ENCODE data around the gene ROBO1. TPM values are rescaled to one million over a fixed set of nuclear protein-coding genes. Genes with fewer than 3 reads are reported as not detected.

ROBO1 gene
- total and polyA plus RNA-seq, 2 donors (not counting 3 experiments of a cell fraction or from before 2014, with no cell fraction given): 5.9 to 14.2 TPM

DNA sequence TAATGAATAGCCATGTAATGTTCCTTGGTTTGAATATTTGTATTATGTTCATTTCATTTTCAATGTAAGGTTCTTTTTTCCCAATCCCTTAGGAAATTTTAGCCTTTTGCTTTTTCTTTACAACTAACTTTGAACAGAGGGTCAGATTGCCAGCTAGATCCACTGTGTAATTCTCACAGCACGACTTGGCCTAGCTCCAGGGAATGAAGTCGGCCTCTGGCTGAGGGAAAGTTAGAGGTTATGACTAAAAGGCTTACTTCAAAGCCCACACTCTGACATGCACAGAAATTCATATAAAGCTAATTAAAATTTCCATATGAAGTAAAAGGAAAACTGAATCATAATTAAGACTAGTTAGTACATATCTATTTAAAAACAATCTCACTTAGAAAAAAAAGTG is 38.7 kb downstream of the ROBO1 start:
- no TSS peak for BruUV-seq (replicated peaks)
- dilution Hi-C loops (cut with MboI; ENCODE audit: extremely low pct_ligation_motif_present, low sequenced_read_pairs): no loop called here
- DNase-seq (ENCODE audit: low read depth, low spot score): peak; percentile 72

DNA sequence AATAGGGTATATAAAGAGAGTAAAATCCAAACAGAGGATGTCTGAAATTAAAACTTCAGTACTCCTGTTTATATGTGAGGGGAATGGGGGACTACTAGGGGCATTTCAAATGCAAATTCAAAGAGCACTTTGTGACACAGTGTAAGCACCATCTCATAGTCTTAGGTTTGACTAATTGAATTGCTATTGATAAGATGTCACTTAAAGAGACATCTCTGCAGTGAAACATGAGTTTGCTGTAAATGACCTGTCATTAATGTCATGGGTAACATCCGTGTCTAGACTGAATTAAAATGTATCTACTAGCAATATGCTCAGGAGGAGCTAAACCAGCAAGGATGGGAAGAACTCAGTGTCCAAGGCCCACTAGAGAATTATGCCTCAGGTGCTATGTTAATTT is 41.0 kb downstream of the ROBO1 start:
- H3K9me1 ChIP-seq (replicated peaks; ENCODE audit: control insufficient read depth, extremely low read depth, insufficient read depth, low read length): no peaks in the 10 kb centered on the region
- CTCF ChIA-PET: no interaction called here
- BruUV-seq (replicated peaks): no TSS peak
- H2AFZ ChIP-seq (ENCODE audit: low read depth, low read length): no peak overlapping the region
- no peak overlapping the region for H3K27ac ChIP-seq (ENCODE audit: insufficient read depth, low read depth, low read length)
- H3K4me2 ChIP-seq (ENCODE audit: insufficient read depth, low read length): no peak overlapping the region
- H3K79me2 ChIP-seq (ENCODE audit: control insufficient read depth, insufficient read depth, low read length): no peaks in the 10 kb centered on the region
- intact Hi-C loops (cut with micrococcal nuclease) (no loop called here), dilution Hi-C loops (cut with MboI; ENCODE audit: extremely low pct_ligation_motif_present, low sequenced_read_pairs) (no loop called here)
- no peaks in the 10 kb centered on the region for H3K4me1 ChIP-seq (ENCODE audit: control insufficient read depth, extremely low read depth, insufficient read depth, low read length)
- no peaks in the 10 kb centered on the region for H3K36me3 ChIP-seq (ENCODE audit: control insufficient read depth in 2 of 2, extremely low read depth in 1 of 2, insufficient read depth in 2 of 2, low read length in 2 of 2)
- no peaks in the 10 kb centered on the region for H3K9me3 ChIP-seq (replicated peaks; ENCODE audit: control insufficient read depth, insufficient read depth, low read length)
- H4K20me1 ChIP-seq (replicated peaks; ENCODE audit: control insufficient read depth, extremely low read depth, insufficient read depth, low read length): no peaks in the 10 kb centered on the region
- DNase-seq (ENCODE audit: low read depth, low spot score) (no peak), FAIRE-seq (no peak)
- TF ChIP-seq, protein P1, sequence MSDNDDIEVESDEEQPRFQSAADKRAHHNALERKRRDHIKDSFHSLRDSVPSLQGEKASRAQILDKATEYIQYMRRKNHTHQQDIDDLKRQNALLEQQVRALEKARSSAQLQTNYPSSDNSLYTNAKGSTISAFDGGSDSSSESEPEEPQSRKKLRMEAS (IDR thresholded peaks at IDR 0.05; ENCODE audit: insufficient read depth, insufficient read length): no peak
- TF ChIP-seq EZH2 (IDR thresholded peaks at IDR 0.05; ENCODE audit: borderline replicate concordance, low read depth, low read length, severe bottlenecking) (no peak), POLR2A (IDR thresholded peaks at IDR 0.05; ENCODE audit: low read depth, low read length) (no peak), MYC (IDR thresholded peaks at IDR 0.05; ENCODE audit: low read depth, low read length) (no peak), FOS (IDR thresholded peaks at IDR 0.05; ENCODE audit: borderline replicate concordance, insufficient read depth, low read length) (no peak), GATA2 (IDR thresholded peaks at IDR 0.05; ENCODE audit: insufficient read depth, insufficient read length, low read depth, low read length) (no peak)
- TF ChIP-seq, protein P2, sequence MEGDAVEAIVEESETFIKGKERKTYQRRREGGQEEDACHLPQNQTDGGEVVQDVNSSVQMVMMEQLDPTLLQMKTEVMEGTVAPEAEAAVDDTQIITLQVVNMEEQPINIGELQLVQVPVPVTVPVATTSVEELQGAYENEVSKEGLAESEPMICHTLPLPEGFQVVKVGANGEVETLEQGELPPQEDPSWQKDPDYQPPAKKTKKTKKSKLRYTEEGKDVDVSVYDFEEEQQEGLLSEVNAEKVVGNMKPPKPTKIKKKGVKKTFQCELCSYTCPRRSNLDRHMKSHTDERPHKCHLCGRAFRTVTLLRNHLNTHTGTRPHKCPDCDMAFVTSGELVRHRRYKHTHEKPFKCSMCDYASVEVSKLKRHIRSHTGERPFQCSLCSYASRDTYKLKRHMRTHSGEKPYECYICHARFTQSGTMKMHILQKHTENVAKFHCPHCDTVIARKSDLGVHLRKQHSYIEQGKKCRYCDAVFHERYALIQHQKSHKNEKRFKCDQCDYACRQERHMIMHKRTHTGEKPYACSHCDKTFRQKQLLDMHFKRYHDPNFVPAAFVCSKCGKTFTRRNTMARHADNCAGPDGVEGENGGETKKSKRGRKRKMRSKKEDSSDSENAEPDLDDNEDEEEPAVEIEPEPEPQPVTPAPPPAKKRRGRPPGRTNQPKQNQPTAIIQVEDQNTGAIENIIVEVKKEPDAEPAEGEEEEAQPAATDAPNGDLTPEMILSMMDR (IDR thresholded peaks at IDR 0.05; ENCODE audit: extremely low read depth in 1 of 2, insufficient read depth in 1 of 2, low read depth in 1 of 2, low read length in 2 of 2): no peak
- POLR2A ChIA-PET: no interaction called here
- H3K9ac ChIP-seq (replicated peaks; ENCODE audit: extremely low read depth, insufficient read depth, low read length): no peak overlapping the region
- no peak overlapping the region for H3K4me3 ChIP-seq (replicated peaks in 1 of 3; ENCODE audit: insufficient read depth in 1 of 3, low read depth in 1 of 3, low read length in 3 of 3)
- no peaks in the 10 kb centered on the region for H3K27me3 ChIP-seq (ENCODE audit: control insufficient read depth in 2 of 2, insufficient read depth in 2 of 2, low read length in 2 of 2)

More for the DNA sequence above, 38.7 kb downstream of the ROBO1 start:
- Histone ChIP-seq H3K4me3 (replicated peaks in 1 of 3; ENCODE audit: insufficient read depth in 1 of 3, low read depth in 1 of 3, low read length in 3 of 3) (no peak overlapping the region), H3K9ac (replicated peaks; ENCODE audit: extremely low read depth, insufficient read depth, low read length) (no peak overlapping the region), H3K79me2 (ENCODE audit: control insufficient read depth, insufficient read depth, low read length) (no peaks in the 10 kb centered on the region), H3K36me3 (ENCODE audit: control insufficient read depth in 2 of 2, extremely low read depth in 1 of 2, insufficient read depth in 2 of 2, low read length in 2 of 2) (no peaks in the 10 kb centered on the region), H3K27me3 (ENCODE audit: control insufficient read depth in 2 of 2, insufficient read depth in 2 of 2, low read length in 2 of 2) (no peaks in the 10 kb centered on the region), H3K4me2 (ENCODE audit: insufficient read depth, low read length) (no peak overlapping the region), H4K20me1 (replicated peaks; ENCODE audit: control insufficient read depth, extremely low read depth, insufficient read depth, low read length) (no peaks in the 10 kb centered on the region), H3K27ac (ENCODE audit: insufficient read depth, low read depth, low read length) (no peak overlapping the region), H3K4me1 (ENCODE audit: control insufficient read depth, extremely low read depth, insufficient read depth, low read length) (no peaks in the 10 kb centered on the region), H3K9me3 (replicated peaks; ENCODE audit: control insufficient read depth, insufficient read depth, low read length) (no peaks in the 10 kb centered on the region), H2AFZ (ENCODE audit: low read depth, low read length) (no peak overlapping the region), H3K9me1 (replicated peaks; ENCODE audit: control insufficient read depth, extremely low read depth, insufficient read depth, low read length) (no peaks in the 10 kb centered on the region)
- ChIA-PET POLR2A (no interaction called here), CTCF (interaction anchor here (0.7 kb wide), 2 partner anchors 8 to 15 kb away, joined by 3 read pairs; no protein-coding TSS in a partner anchor)
- intact Hi-C loops (cut with micrococcal nuclease): no loop called here
- FAIRE-seq: no peak
- TF ChIP-seq FOS (IDR thresholded peaks at IDR 0.05; ENCODE audit: borderline replicate concordance, insufficient read depth, low read length) (no peak), POLR2AphosphoS5 (IDR thresholded peaks at IDR 0.05; ENCODE audit: insufficient read depth, low read depth, low read length) (no peak), EZH2 (IDR thresholded peaks at IDR 0.05; ENCODE audit: borderline replicate concordance, low read depth, low read length, severe bottlenecking) (no peak), MYC (IDR thresholded peaks at IDR 0.05; ENCODE audit: low read depth, low read length) (no peak), JUN (IDR thresholded peaks at IDR 0.05; ENCODE audit: borderline replicate concordance, insufficient read depth, insufficient read length, low read depth) (no peak), POLR2A (IDR thresholded peaks at IDR 0.05; ENCODE audit: low read depth, low read length) (no peak), GATA2 (IDR thresholded peaks at IDR 0.05; ENCODE audit: insufficient read depth, insufficient read length, low read depth, low read length) (no peak)
- TF ChIP-seq, protein P2 (IDR thresholded peaks at IDR 0.05; ENCODE audit: extremely low read depth in 1 of 2, insufficient read depth in 1 of 2, low read depth in 1 of 2, low read length in 2 of 2): no peak

Measured in endothelial cell of umbilical vein (primary cell).